K562 (cell line): Measurements from ENCODE around the gene IPO9. TPM values are rescaled to one million over a fixed set of nuclear protein-coding genes. Genes with fewer than 3 reads are reported as not detected.

Experiments used
- BMI1 ChIP-seq: fragments of 150-350 bp; IDR thresholded peaks from 2 replicates; pipeline ENCODE4 v1.6.1; 2014; ENCODE audit warnings: low read length
- E4F1 ChIP-seq: fragments of 250-450 bp; sonication (Bioruptor Pico); IDR thresholded peaks from 2 replicates; pipeline ENCODE4 v1.5.0; 2021; ENCODE audit warnings: mild to moderate bottlenecking, borderline replicate concordance
- GTF2F1 ChIP-seq: IDR thresholded peaks from 2 replicates; pipeline ENCODE4 v1.6.1; 2011; ENCODE audit warnings: low read depth, low read length, improper control_type of control experiment
- MEIS2 ChIP-seq: fragments of 450-650 bp; IDR thresholded peaks from 2 replicates; pipeline ENCODE4 v1.6.1; 2014; ENCODE audit warnings: mild to moderate bottlenecking; ENCODE audit not compliant: partially characterized antibody
- PRPF4 ChIP-seq: fragments of 200-400 bp; formaldehyde crosslinking; IDR thresholded peaks from one replicate; pipeline ENCODE4 v1.6.1; 2017; ENCODE audit warnings: low read length, low read depth, mild to moderate bottlenecking; ENCODE audit not compliant: insufficient read depth, poor library complexity, severe bottlenecking
- RBM22 ChIP-seq: fragments of 200-400 bp; formaldehyde crosslinking; IDR thresholded peaks from 2 replicates; pipeline ENCODE4 v1.6.1; 2018; ENCODE audit warnings: low read length, low read depth; ENCODE audit not compliant: poor library complexity, severe bottlenecking
- SMARCE1 ChIP-seq: fragments of 450-650 bp; IDR thresholded peaks from 2 replicates; pipeline ENCODE4 v1.7.1; 2016; ENCODE audit warnings: mild to moderate bottlenecking
- SPI1 ChIP-seq: IDR thresholded peaks from 2 replicates; pipeline ENCODE4 v1.6.1; 2011; ENCODE audit warnings: low read depth, low read length, control low read depth, borderline replicate concordance
- TCF3 ChIP-seq: sonication (generic); formaldehyde crosslinking; IDR thresholded peaks from 2 replicates; pipeline ENCODE4 v1.4.0; 2020; ENCODE audit warnings: mild to moderate bottlenecking, missing genetic modification reagents
- ZBTB7A ChIP-seq: IDR thresholded peaks from 2 replicates; pipeline ENCODE4 v1.6.1; 2011; ENCODE audit warnings: low read depth, mild to moderate bottlenecking, low read length, moderate library complexity, borderline replicate concordance; ENCODE audit not compliant: control insufficient read depth
- ZNF239 ChIP-seq: fragments of 250-450 bp; sonication (Bioruptor Pico); IDR thresholded peaks from 2 replicates; pipeline ENCODE4 v1.4.0; 2020; ENCODE audit warnings: mild to moderate bottlenecking
- ZNF318 ChIP-seq, 2 experiments: fragments of 450-650 bp; IDR thresholded peaks; 2 replicates each; pipeline ENCODE4 v1.6.1; 2016; ENCODE audit warnings: mild to moderate bottlenecking in 2 of 2, borderline replicate concordance in 1 of 2, low read depth in 1 of 2, moderate library complexity in 1 of 2
- polyA plus RNA-seq, 8 experiments: library from polyadenylated mRNA; depleted of rRNA in 4 of 8; stranded (reverse) in 5 of 8; unstranded in 3 of 8; fragments of >200 nt; fragmentation: Nextera tagmentation in 2 of 8; fragmentation: Illumina TruSeq in 1 of 8; extraction: Ambion mirVana in 2 of 8; extraction: Trizol in 1 of 8; gene quantifications; 2 replicates each; pipeline versions ENCODE4 v1.2.1 to v1.2.3, GENCODE V29; 2011 to 2014; ENCODE audit warnings: inconsistent platforms in 1 of 8, missing spikeins in 1 of 8
- total RNA-seq, 7 experiments: library from RNA; depleted of rRNA in 6 of 7; stranded (reverse); fragments of >200 nt in 6 of 7; fragmentation: Illumina TruSeq in 2 of 7; extraction: Trizol in 2 of 7; gene quantifications; 2 replicates each; pipeline versions ENCODE4 v1.2.1 to v1.2.3, GENCODE V29; 2011 to 2021; ENCODE audit warnings: low replicate concordance in 1 of 7

Gene IPO9
- total and polyA plus RNA-seq, 9 of the 15 experiments (the other 6 are each of a cell fraction or from before 2014, with no cell fraction given): 27.9 to 78.6 (median 43.9) TPM

DNA sequence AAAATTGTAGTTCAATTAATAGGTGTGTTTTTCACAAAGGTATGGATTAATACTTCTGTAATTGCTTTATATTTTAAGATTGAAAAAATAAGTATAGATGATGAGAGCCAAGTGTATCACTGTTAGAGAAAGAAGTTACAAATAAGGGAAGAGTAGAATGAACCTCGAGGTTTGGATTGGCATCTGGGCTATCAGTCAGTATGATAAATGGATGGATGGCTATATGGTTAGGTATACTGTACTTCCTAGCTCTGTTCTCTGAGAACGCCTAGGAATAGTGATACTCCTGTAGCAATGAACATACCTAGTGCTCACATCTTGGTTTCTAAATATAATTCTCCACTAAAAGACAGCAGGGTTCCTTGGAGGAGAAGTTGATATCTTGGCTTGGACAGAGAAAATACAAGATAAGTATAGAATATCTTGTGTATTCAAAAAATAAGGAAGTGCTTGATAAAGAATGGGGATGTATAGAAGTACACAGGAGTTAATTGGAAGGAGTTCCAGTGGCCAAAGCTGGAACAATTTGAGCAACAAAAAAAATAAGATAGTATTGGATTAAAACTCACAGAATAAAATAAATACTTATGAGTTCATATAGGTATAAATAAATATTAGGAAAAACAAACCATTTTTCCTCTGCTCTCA lies 12.4 kb downstream of the IPO9 start (continued):
- TF ChIP-seq ZNF318 (IDR thresholded peaks at IDR 0.05; ENCODE audit: borderline replicate concordance in 1 of 2, low read depth in 1 of 2) (no peak), PRPF4 (no peak), BMI1 (no peak), RBM22 (no peak), ZBTB7A (no peak), TCF3 (CRISPR knock-in tag) (peak; percentile 39; the same call in 1 of the 2 replicates), SMARCE1 (peak; percentile 19; the same call in 1 of the 2 replicates), MEIS2 (peak; percentile 77), E4F1 (CRISPR knock-in tag) (no peak), ZNF239 (CRISPR knock-in tag) (no peak), SPI1 (peak; percentile 90), GTF2F1 (no peak)
